Thyroid gland (tissue), 4 donors: ENCODE results near the gene DPAGT1.

Source experiments
- CTCF ChIP-seq, 6 experiments: fragments of 200-600 bp in 3 of 6; fragments of 450-650 bp in 3 of 6; sonication (generic) in 3 of 6; IDR thresholded peaks; one replicate each; pipeline ENCODE4 v1.5.1; 2016 to 2019; ENCODE audit warnings: antibody characterized with exemption in 6 of 6, mild to moderate bottlenecking in 2 of 6, inconsistent platforms in 1 of 6, moderate library complexity in 1 of 6
- POLR2A ChIP-seq, 2 donors: fragments of 450-650 bp; IDR thresholded peaks; one replicate each; pipeline ENCODE4 v1.6.1; 2017; ENCODE audit warnings: antibody characterized with exemption in 2 of 2, mild to moderate bottlenecking in 2 of 2, moderate library complexity in 1 of 2

DNA sequence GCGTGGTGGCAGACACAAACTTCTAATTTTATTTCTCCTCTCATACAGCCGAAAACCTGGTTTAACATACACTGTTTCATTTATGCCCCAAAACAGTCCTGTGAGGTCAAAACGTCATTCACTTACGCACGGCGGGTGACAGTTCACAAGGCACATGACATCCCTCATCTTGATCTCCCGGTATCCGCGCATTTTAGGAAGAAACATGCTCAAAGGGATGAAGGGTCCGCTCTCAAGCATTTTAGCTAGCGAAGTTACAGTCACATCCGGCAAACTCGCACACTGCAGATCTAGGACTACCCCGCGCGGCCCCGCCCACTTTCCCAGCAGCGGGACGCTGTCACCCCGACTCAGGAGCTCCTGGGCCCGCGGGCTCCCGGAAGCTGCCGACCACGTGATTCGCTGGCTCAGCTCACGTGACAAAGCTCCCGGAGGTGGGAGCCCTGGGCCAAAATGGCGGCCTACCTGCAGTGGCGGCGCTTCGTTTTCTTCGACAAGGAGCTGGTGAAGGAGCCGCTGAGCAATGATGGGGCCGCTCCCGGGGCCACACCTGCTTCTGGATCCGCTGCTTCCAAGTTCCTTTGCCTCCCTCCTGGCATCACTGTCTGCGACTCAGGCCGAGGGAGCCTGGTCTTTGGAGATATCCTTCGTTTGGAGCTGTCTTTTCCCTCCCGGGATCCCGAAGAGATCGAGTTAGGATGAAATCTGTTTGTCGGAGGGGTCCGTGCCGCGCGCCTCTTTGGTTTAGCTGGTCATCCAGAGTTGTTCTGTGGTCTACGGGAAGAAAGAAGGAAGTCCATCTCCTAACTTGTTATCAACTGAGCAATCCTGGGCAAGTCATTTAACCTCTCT, 34.1 kb downstream of the DPAGT1 start, which contains the start of gene VPS11:
- TF ChIP-seq POLR2A (IDR thresholded peaks at IDR 0.05) = peak in 1 of 2 donors; percentile 76
- no peak for TF ChIP-seq CTCF (IDR thresholded peaks at IDR 0.05)
